22Rv1 (cell line): ENCODE data around the gene TMED7.

Source experiments
- H3K27ac ChIP-seq: fragments of 450-650 bp; 2 replicates; pipeline ENCODE4 v1.5.1; 2017
- ZFX ChIP-seq: fragments of 450-650 bp; IDR thresholded peaks from 2 replicates; pipeline ENCODE4 v1.6.1; 2017; ENCODE audit warnings: antibody characterized with exemption, borderline replicate concordance
- TF ChIP-seq, protein P1 (sequence below): fragments of 450-650 bp; IDR thresholded peaks from 2 replicates; pipeline ENCODE4 v1.5.1; 2017; ENCODE audit warnings: mild to moderate bottlenecking

The TMED7 gene

DNA sequence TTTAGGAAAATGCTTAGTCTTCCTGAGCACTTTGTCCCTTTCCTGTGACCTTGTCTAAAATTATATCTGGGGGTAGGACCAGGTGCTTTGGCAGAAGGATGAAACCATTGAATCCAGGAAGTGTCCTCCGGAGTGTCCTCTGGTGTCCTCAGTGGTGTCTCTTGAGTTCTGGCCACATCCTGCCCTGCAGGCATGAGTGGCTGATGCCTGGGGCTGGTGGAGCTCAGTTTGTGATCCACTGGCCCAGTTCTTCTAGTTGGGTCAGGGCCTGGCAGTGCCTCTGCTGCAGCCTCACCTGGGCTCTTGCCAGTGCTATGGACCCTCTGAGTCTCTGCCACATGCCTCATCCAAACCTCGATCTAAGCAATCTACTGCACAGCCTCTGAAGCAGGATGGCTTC, 14.4 kb upstream of the TMED7 start:
- H3K27ac ChIP-seq = no peak overlapping the region
- TF ChIP-seq ZFX = no peak
- TF ChIP-seq, protein P1, sequence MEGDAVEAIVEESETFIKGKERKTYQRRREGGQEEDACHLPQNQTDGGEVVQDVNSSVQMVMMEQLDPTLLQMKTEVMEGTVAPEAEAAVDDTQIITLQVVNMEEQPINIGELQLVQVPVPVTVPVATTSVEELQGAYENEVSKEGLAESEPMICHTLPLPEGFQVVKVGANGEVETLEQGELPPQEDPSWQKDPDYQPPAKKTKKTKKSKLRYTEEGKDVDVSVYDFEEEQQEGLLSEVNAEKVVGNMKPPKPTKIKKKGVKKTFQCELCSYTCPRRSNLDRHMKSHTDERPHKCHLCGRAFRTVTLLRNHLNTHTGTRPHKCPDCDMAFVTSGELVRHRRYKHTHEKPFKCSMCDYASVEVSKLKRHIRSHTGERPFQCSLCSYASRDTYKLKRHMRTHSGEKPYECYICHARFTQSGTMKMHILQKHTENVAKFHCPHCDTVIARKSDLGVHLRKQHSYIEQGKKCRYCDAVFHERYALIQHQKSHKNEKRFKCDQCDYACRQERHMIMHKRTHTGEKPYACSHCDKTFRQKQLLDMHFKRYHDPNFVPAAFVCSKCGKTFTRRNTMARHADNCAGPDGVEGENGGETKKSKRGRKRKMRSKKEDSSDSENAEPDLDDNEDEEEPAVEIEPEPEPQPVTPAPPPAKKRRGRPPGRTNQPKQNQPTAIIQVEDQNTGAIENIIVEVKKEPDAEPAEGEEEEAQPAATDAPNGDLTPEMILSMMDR = no peak

DNA sequence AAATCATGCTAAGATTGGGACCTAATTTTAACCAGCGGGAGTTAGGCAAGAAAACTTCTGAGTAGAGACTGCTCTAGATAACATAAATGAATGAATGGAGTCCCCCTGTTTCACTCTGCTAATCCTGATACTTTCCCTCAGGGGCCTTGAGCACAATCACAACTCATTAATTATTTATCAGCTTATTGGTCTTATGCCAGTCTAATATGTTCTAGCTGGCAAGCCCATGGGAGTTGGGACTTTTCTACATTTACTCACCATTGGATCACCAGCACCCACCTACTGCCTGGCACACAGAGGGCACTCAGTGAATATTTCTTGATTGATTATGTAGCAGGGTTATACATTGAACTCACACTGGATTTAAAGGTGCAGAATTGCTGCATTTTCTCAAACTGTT, 13.5 kb upstream of the TMED7 start:
- TF ChIP-seq ZFX = no peak
- TF ChIP-seq, protein P1 = no peak
- no peak overlapping the region for H3K27ac ChIP-seq

DNA sequence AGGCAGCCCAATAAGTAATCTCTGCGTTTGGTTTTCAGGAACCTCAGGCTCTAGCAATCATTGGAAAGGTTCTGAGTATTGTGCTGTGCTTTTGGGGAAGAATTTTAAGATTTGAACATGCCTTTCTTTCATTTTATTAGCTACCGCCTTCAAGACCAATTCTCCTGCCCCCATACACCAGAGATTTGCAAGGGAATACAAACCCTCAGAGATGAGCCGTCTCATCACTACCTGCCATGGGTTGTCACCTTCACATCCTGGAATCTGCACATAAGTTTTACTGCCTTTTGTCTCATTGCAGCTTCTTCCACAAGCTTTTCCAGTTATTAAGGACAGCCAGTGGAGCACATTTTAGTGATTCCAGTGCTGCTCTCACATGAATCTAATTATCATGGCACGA, 11.7 kb upstream of the TMED7 start:
- TF ChIP-seq, protein P1 = no peak
- no peak for TF ChIP-seq ZFX
- no peak overlapping the region for H3K27ac ChIP-seq

GRCh38 chr5:115636008-115636407, 10.2 kb upstream of the TMED7 start:
- TF ChIP-seq, protein P1 = no peak
- TF ChIP-seq ZFX = no peak

DNA sequence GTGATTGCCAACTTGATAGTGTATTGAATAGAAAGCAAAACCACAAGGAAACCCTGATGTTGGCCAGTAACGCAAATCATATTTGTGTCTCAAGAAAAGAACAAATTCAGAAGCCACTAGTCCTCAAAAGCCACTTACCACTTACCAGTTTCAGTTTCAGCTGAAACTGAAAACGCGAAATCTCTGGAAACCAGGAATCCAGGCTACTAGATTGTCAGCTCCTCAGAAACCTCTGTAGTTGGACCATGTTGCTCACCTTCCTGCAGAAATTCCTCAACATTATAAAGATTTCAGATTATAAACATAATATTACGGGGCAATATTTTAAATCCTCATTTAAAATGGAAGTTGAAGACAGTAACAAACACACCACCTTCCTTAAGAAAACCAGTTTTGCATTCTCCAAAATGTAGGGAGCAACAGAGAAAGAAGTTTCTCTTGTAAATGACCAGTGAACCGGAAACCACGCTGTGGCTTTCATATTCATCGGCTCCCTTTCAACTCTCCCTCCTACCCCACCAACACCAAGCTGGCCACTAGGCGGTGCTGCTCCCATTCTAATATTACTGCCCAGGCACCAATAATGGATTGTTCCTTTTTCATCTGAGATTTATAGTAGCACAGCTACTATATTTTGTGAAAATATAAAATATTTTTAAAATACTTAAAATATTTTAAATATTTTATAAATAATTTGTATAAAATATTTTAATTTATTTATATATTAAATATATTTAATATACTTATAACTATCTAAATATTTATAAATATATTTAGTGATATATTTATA, 8.7 kb upstream of the TMED7 start:
- no peak overlapping the region for H3K27ac ChIP-seq
- TF ChIP-seq, protein P1 = peak; percentile 93
- no peak for TF ChIP-seq ZFX

More at GRCh38 chr5:115636008-115636407, 10.2 kb upstream of the TMED7 start:
- H3K27ac ChIP-seq = no peak overlapping the region

- H3K27ac ChIP-seq = no peak overlapping the region
- TF ChIP-seq, protein P1 = no peak
- TF ChIP-seq ZFX = no peak
Measured at GRCh38 chr5:115629903-115630302, 4.1 kb upstream of the TMED7 start.

GRCh38 chr5:115627295-115627865, 1.5 kb upstream of the TMED7 start:
- TF ChIP-seq, protein P1 = no peak
- TF ChIP-seq ZFX = no peak
- H3K27ac ChIP-seq = no peak overlapping the region
